Measurements from ENCODE around the gene AP3B1.

AP3B1 gene

DNA sequence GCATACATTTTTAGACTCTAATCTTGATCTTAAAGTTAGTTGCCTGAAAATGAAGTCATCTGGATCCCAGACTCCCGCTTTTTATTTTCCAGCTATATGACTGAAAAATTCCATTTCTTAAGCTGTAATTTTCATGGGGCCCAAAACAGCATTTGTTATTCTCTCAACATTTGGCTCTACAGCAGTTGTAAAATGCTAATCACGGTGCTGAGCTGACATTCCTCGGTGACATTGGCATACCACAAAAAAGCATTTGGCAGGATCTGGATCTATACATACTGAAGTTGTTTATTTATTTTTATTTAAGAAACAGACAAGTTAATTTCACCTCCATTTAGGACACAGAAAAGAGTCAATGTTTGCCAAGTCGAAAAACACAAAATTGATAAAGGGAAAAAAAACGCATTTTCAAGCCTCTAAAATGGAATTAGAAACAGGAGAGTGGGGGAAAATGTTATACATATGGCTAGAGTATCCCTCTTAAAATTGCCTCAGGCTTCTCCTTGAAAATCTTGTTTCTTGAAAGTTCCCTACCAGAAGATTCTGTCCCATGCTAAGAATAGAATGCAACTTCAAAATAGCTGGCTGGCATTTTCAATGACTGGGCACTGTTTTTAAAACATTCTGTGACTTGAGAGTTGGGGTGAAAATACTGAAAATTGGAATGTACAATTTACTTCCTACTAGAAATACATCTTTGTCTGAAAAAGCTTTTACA, 310.9 kb downstream of the AP3B1 start:
- Histone ChIP-seq H4K20me1 (ENCODE audit: insufficient read depth, low read length, poor library complexity, severe bottlenecking) (no peaks in the 10 kb centered on the region), H3K79me2 (ENCODE audit: insufficient read depth, low read length) (no peaks in the 10 kb centered on the region), H3K4me2 (ENCODE audit: low read depth, low read length, poor library complexity, severe bottlenecking) (no peak overlapping the region), H2AFZ (ENCODE audit: low read length) (no peak overlapping the region), H3K9ac (ENCODE audit: low read depth, low read length, poor library complexity, severe bottlenecking) (no peak overlapping the region), H3K9me2 (replicated peaks; ENCODE audit: low read depth, low read length) (no peaks in the 10 kb centered on the region), H3K27me3 (ENCODE audit: insufficient read depth, low read length, poor library complexity, severe bottlenecking) (no peaks in the 10 kb centered on the region), H3K9me3 (ENCODE audit: insufficient read depth, low read depth, low read length) (no peaks in the 10 kb centered on the region), H3K36me3 (ENCODE audit: insufficient read depth, low read length) (no peaks in the 10 kb centered on the region), H3K4me1 (ENCODE audit: insufficient read depth, low read length, poor library complexity, severe bottlenecking) (no peaks in the 10 kb centered on the region), H3F3A (ENCODE audit: low read depth) (no peaks in the 10 kb centered on the region), H3K4me3 (ENCODE audit: low read length, poor library complexity, severe bottlenecking) (no peak overlapping the region)
- TF ChIP-seq EZH2phosphoT487 (IDR thresholded peaks at IDR 0.05; ENCODE audit: borderline replicate concordance): no peak
- TF ChIP-seq, protein P1, sequence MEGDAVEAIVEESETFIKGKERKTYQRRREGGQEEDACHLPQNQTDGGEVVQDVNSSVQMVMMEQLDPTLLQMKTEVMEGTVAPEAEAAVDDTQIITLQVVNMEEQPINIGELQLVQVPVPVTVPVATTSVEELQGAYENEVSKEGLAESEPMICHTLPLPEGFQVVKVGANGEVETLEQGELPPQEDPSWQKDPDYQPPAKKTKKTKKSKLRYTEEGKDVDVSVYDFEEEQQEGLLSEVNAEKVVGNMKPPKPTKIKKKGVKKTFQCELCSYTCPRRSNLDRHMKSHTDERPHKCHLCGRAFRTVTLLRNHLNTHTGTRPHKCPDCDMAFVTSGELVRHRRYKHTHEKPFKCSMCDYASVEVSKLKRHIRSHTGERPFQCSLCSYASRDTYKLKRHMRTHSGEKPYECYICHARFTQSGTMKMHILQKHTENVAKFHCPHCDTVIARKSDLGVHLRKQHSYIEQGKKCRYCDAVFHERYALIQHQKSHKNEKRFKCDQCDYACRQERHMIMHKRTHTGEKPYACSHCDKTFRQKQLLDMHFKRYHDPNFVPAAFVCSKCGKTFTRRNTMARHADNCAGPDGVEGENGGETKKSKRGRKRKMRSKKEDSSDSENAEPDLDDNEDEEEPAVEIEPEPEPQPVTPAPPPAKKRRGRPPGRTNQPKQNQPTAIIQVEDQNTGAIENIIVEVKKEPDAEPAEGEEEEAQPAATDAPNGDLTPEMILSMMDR (conservative IDR thresholded peaks at IDR 0.05; ENCODE audit: low read length): no peak

DNA sequence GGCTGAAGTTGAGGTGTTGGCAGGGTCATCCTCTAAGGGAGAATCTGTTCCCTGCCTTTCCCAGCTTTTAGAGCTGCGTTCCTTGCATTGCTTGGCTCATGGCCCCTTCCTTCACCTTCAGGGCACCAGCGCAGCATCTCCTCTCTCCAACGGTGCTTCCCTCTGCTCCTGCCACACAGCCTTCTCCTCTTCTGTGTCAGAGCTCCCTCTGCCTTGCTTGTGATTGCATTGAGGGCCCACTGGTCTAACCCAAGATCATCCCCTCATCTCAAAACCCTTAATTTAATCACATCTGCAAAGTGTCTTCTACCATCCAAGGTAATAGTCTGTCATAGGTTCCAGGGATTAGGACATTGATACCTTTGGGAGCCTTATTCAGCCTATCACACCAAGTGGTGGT, 312.7 kb downstream of the AP3B1 start:
- Histone ChIP-seq H3F3A (ENCODE audit: low read depth) (no peaks in the 10 kb centered on the region), H3K9ac (ENCODE audit: low read depth, low read length, poor library complexity, severe bottlenecking) (no peak overlapping the region), H3K9me2 (replicated peaks; ENCODE audit: low read depth, low read length) (no peaks in the 10 kb centered on the region), H4K20me1 (ENCODE audit: insufficient read depth, low read length, poor library complexity, severe bottlenecking) (no peaks in the 10 kb centered on the region), H3K4me3 (ENCODE audit: low read length, poor library complexity, severe bottlenecking) (no peak overlapping the region), H3K27me3 (ENCODE audit: insufficient read depth, low read length, poor library complexity, severe bottlenecking) (no peaks in the 10 kb centered on the region), H3K4me1 (ENCODE audit: insufficient read depth, low read length, poor library complexity, severe bottlenecking) (no peaks in the 10 kb centered on the region), H3K36me3 (ENCODE audit: insufficient read depth, low read length) (no peaks in the 10 kb centered on the region), H3K79me2 (ENCODE audit: insufficient read depth, low read length) (no peaks in the 10 kb centered on the region), H3K4me2 (ENCODE audit: low read depth, low read length, poor library complexity, severe bottlenecking) (no peak overlapping the region), H2AFZ (ENCODE audit: low read length) (no peak overlapping the region), H3K9me3 (ENCODE audit: insufficient read depth, low read depth, low read length) (no peaks in the 10 kb centered on the region)
- no peak for TF ChIP-seq EZH2phosphoT487 (IDR thresholded peaks at IDR 0.05; ENCODE audit: borderline replicate concordance)

DNA sequence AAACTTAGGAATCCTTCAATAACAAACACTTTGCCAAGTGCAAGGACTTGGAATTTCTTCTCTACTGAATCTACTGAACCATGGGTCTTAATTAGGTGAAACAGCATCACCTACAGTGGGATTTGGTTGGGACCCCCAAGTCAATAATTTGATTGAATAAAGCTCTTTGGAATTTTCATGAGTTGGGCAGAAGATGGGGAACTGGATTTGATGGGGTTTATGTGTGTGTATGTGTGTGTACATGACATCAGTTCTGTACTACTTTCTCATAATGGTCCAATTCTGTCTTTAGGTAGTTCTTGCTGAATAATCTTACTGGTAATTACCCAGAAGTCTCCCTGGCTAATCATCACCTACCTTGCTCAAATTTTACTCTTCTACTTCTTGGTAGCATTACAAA, 319.9 kb downstream of the AP3B1 start:
- Histone ChIP-seq H3K9me2 (replicated peaks; ENCODE audit: low read depth, low read length) (no peaks in the 10 kb centered on the region), H3K79me2 (ENCODE audit: insufficient read depth, low read length) (no peaks in the 10 kb centered on the region), H2AFZ (ENCODE audit: low read length) (no peak overlapping the region), H3K4me3 (ENCODE audit: low read length, poor library complexity, severe bottlenecking) (no peak overlapping the region), H3K9me3 (ENCODE audit: insufficient read depth, low read depth, low read length) (no peaks in the 10 kb centered on the region), H3K36me3 (ENCODE audit: insufficient read depth, low read length) (no peaks in the 10 kb centered on the region), H4K20me1 (ENCODE audit: insufficient read depth, low read length, poor library complexity, severe bottlenecking) (no peaks in the 10 kb centered on the region), H3K9ac (ENCODE audit: low read depth, low read length, poor library complexity, severe bottlenecking) (no peak overlapping the region), H3K4me2 (ENCODE audit: low read depth, low read length, poor library complexity, severe bottlenecking) (no peak overlapping the region), H3K4me1 (ENCODE audit: insufficient read depth, low read length, poor library complexity, severe bottlenecking) (no peaks in the 10 kb centered on the region), H3K27me3 (ENCODE audit: insufficient read depth, low read length, poor library complexity, severe bottlenecking) (no peaks in the 10 kb centered on the region), H3F3A (ENCODE audit: low read depth) (no peaks in the 10 kb centered on the region)
- TF ChIP-seq EZH2phosphoT487 (IDR thresholded peaks at IDR 0.05; ENCODE audit: borderline replicate concordance): no peak
- TF ChIP-seq, protein P1 (conservative IDR thresholded peaks at IDR 0.05; ENCODE audit: low read length): no peak

DNA sequence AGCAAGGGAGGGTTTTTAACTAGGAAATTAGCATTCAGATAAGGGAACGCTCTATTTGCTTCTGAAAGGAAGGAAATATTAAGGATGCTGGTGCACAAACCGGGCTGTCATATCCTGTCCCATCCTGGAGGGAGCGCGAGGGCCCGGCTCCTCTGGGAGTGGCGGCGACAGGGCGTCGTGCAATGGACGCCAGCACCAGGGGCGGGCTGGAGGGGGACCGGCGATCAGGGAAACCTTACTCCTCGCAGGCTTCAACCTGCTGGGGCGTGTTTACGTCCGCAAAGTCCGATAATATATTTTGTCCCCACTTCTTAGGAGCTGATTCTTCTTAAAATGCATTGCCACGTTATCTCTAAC, 321.3 kb downstream of the AP3B1 start:
- Histone ChIP-seq H2AFZ (ENCODE audit: low read length) (no peak overlapping the region), H3K36me3 (ENCODE audit: insufficient read depth, low read length) (no peaks in the 10 kb centered on the region), H3K27me3 (ENCODE audit: insufficient read depth, low read length, poor library complexity, severe bottlenecking) (no peaks in the 10 kb centered on the region), H3K4me2 (ENCODE audit: low read depth, low read length, poor library complexity, severe bottlenecking) (no peak overlapping the region), H3K9me3 (ENCODE audit: insufficient read depth, low read depth, low read length) (no peaks in the 10 kb centered on the region), H3K9me2 (replicated peaks; ENCODE audit: low read depth, low read length) (no peaks in the 10 kb centered on the region), H3F3A (ENCODE audit: low read depth) (no peaks in the 10 kb centered on the region), H3K4me3 (ENCODE audit: low read length, poor library complexity, severe bottlenecking) (no peak overlapping the region), H3K4me1 (ENCODE audit: insufficient read depth, low read length, poor library complexity, severe bottlenecking) (no peaks in the 10 kb centered on the region), H3K9ac (ENCODE audit: low read depth, low read length, poor library complexity, severe bottlenecking) (no peak overlapping the region), H3K79me2 (ENCODE audit: insufficient read depth, low read length) (no peaks in the 10 kb centered on the region), H4K20me1 (ENCODE audit: insufficient read depth, low read length, poor library complexity, severe bottlenecking) (no peaks in the 10 kb centered on the region)
- TF ChIP-seq, protein P1 (conservative IDR thresholded peaks at IDR 0.05; ENCODE audit: low read length): no peak
- TF ChIP-seq EZH2phosphoT487 (IDR thresholded peaks at IDR 0.05; ENCODE audit: borderline replicate concordance): no peak
